GM18499 (cell line): Measurements from ENCODE around the gene KRT6A.
"Not testable (repeated sequence)": the region's sequence is repeated elsewhere in the genome, so short reads cannot be mapped to it uniquely, and the experiment has no call there.

Experiments
- ATAC-seq: cut with Tn5 transposase; IDR thresholded peaks from one replicate; pipeline ENCODE4 v1.9.1; 2021; ENCODE audit warnings: moderate number of reproducible peaks; ENCODE audit not compliant: insufficient read depth, unreplicated experiment

Gene KRT6A

DNA sequence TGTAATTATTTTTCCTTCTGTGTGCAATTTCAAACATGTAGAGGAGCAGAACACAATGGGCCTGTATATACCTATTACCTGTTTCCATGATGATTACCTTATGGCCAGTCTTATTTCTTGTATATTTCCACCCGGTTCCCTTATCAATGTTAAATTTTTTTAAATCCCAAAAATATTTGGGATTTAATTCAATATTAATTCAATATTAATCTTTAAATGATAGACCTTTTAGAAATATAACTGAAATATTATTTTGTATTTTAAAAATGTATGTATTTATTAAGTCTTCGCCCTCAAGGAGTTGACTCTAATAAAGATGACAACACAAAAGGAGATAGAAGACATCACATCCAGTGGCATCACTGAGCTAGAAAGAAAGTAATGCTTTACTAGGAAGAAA lies 18.8 kb downstream of the KRT6A start:
- ATAC-seq, result no peak

DNA sequence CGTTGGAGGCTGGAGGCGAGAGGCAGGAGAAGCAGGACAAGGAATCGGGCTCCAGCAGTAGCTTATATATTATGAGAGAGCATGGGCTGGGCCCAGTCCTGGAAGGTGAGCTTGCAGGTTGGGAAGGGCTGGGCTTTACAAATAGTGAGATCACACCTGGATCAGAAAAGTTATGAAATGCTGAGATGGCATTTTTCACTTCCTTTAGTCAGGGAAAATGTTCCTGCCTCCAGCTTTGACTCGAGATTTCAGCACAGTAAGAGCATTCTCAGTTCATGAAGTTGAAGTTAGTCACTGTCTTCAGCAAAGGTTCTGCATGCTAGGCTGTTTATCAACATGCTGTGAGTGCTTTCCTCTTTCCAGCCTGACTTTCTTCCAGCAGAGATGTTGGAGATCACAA lies 19.3 kb downstream of the KRT6A start, which contains the start of gene KRT6C:
TSS of gene KRT6C (minus strand) at position 38 of the 400 bp plus-strand sequence. CDS start 68 bp downstream, outside the sequence.
- ATAC-seq, result no peak

DNA sequence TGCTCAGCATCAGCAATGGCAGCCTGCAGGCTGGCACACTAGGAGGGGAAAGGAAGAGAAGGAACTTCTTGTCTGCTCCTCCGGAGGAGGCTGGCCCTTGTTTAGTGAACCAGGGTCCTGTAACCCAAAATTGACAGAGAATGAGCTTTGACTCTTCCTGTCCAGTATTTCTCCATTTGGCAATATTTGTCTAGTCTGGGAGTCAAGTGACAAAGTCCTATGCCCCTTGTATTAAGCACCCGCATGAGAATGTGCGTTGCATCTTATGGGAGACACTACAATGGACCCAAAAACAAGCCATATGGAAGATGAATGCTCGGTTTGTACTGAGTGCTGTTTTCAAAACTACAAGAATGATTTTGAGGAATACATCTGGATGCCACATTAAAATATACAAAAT lies 23.2 kb downstream of the KRT6A start:
- ATAC-seq, result no peak

- no peak for ATAC-seq
Measured at GRCh38 chr12:52464897-52465296, 28.2 kb downstream of the KRT6A start.

GRCh38 chr12:52461693-52462092 lies 31.4 kb downstream of the KRT6A start:
- no peak for ATAC-seq

DNA sequence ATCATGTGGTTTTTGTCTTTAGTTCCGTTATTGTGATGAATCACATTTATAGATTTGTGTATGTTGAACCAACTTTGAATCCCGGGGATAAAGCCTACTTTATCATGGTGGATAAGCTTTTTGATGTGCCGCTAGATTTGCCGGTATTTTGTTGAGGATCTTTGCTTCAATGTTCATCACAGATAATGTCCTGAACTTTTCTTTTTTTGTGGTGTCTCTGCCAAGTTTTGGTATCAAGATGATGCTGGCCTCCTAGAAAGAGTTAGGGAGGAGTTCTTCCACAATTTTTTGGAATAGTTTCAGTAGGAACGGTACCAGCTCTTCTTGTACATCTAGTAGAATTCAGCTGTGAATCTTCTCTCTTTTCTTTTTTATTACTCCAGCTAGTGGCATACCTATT lies 34.2 kb downstream of the KRT6A start:
- no peak for ATAC-seq

GRCh38 chr12:52455821-52456220 lies 37.2 kb downstream of the KRT6A start:
- ATAC-seq, result no peak

DNA sequence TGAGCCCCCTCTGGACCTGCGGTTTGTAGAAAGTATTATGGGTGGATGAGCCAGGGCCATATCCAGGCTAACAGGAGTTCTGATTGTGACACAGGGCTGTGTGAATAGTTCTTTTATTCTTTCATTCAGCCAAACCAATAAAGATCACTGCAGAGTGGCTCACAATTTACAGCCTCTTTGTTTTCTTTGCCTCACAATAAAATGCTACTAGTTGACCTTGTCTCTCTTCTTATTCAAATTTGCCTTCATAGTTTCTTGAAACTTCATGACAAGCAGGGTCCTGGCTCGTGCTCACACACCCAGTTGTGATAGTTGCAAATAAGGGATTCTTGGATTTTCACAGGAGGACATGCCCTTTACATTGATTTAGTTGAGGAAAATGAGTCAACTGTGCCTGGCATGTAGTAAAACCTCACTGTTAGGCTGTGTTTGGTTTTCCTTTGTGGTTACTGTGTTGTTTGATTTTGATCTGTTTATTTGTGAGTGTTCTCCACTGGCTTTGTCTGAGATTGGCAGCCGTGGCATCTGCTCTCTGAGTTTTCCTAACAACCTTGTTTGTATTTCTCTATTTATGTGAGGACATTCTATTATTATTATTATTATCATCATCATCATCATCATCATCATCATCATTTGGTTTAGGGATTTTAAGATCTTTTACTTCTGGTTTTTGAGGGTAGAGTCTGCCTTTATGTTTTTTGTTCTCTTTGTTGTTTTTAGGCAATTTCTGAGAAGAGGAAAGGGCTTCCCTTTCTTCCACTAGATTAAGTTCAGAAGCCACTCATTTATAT lies 38.5 kb downstream of the KRT6A start:
- no peak for ATAC-seq

- ATAC-seq, result no peak
Measured at GRCh38 chr12:52452101-52452500, 41.0 kb downstream of the KRT6A start, which contains the start of gene KRT6B. Gene KRT6B (minus strand): TSS chr12:52452146. CDS start chr12:52452078, 68 bp downstream.

GRCh38 chr12:52448228-52448627 lies 44.8 kb downstream of the KRT6A start:
- no peak for ATAC-seq

DNA sequence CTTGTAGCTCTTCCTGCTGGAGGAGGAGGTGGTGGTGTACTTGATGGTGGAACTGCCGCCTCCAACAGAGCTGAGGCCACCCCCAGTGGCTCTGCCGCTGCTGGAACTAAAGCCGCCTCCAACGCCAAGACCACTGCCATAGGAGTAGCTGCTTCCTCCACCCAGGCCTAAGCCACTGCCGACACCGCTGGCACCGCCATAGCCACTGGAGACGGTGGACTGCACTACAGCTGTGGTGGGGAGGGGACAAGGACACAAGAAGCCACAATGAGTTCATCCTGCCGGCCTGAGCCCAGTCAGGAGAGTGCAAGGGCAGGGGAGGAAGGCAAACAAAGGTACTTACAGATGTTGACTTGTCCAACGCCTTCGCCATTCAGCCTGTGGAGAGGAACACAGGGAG lies 45.9 kb downstream of the KRT6A start:
- ATAC-seq, result not testable (repeated sequence)

DNA sequence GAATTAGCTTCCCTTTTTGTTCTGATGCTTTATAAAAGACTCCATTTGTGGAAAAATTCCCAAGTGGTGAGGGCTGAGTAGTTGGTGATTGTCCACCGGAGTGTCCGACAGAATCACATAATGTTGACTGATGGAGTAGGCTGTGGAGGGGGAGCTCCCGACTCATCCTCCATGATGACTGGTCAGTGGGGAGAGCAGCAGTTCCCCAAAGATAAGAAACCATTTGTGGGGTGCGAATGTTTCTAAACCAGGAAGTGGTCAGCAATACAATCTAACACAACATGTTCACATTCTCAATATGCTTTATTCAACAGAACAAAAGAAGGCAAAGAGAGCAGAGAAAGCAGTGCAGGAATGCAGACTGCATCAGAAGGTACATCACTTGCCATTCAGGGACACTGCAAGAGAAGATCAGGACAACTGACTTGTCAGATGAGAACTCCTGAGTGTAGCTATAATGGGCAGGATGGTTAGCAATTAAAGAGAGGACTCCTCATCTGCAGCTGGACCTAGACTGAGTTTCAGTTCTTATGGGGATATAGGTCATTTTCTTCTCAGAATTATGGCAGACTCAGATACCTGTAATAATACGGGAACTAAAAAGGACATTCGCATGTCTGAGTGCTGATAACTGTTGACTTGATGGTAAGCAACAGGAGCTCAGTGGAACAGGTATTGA lies 46.6 kb downstream of the KRT6A start:
- no peak for ATAC-seq

DNA sequence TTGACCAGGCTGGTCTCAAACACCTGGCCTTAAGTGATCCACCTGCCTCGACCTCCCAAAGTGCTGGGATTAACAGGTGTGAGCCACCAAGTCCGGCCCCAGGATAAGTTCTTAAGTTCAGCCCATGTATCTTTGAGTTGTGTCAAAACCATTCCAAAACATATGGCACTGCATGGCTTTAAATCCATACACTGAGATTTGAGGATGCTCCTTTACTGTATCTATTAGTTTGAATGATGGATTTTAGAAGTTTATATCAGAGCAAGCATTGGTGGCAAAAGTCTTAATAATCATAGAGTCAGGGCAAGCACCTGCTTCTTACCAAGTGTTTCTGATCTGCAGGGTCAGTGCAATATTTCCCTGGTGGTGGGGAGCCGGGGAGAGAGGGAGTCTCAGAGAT lies 47.2 kb downstream of the KRT6A start:
- ATAC-seq, result no peak

DNA sequence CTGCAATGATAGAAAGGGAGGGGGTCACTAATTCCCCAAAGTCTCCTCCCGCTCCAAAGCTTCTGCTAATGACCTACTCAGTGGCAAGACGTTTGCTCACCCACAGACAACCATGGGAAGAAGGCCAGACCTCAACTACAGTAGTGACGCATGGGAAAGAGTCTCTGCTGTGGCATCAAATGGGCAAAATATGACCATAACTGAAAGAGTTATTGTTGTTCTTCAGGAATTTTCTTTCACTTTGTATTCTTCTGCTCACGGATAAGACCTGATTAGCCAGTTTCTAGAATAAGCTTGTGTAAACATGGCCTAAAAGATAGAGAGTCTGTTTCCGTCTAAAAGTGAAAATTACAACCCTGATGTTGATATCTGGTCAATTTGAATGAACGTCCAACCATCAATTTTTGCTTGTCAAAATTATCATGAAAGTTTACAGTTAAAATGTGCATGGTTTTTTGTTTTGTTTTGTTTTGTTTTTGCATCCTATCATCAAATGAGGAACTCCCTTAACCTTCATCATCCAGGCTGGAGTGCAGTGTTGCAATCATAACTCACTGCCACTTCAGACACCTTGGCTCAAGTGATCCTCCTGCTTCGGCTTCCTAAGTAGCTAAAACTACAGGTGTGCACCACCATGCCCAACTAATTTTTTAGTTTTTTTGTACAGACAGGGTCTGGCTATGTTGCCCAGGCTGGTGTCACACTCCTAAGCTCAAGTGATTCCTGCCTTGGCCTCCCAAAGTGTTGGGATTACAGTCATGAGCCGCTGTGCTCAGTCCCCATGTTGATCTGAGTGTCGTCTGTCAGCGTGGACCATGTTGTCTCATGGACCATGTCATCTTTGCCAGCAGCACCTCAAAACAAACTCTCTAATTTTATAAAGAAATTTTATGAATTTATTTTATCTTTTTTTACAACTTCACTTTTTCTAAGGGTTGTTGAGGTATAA lies 48.1 kb downstream of the KRT6A start:
- no peak for ATAC-seq

GRCh38 chr12:52443966-52444365 lies 49.1 kb downstream of the KRT6A start:
- no peak for ATAC-seq

- no peak for ATAC-seq
Measured at GRCh38 chr12:52442600-52443061, 50.4 kb downstream of the KRT6A start.

GRCh38 chr12:52441320-52441911 lies 51.6 kb downstream of the KRT6A start:
- ATAC-seq, result no peak

GRCh38 chr12:52440821-52441319 lies 52.2 kb downstream of the KRT6A start:
- no peak for ATAC-seq

DNA sequence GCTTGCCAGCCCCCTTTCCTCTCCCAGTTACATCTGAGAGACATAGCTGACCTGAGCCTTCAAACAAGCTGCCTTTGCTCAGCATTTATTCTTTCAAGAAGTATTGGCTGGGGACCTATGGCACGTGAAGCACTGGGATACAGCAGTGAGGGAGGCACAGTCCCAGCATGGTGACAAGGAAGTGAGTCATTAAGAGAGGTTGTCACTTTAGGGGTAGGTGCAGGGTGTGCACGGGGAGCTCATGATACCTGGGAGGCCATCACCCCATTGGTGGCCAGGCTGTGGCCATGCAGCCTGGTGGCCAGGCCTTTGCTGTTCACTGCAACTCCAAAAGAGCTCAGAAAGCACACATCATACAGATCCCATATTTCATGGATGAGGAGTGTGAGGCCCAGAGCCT lies 53.2 kb downstream of the KRT6A start:
- ATAC-seq, result no peak

GRCh38 chr12:52439420-52439819 lies 53.6 kb downstream of the KRT6A start:
- no peak for ATAC-seq
